ENCODE results near the gene KRTAP5-9.
"Not testable (repeated sequence)": the region's sequence is repeated elsewhere in the genome, so short reads cannot be mapped to it uniquely, and the experiment has no call there.

The KRTAP5-9 gene

GRCh38 chr11:71534711-71535608, 13.3 kb upstream of the KRTAP5-9 start:
- DNase-seq = not testable (repeated sequence)

GRCh38 chr11:71535825-71536224, 12.4 kb upstream of the KRTAP5-9 start:
- no peak for DNase-seq

GRCh38 chr11:71537537-71537936, 10.7 kb upstream of the KRTAP5-9 start:
- DNase-seq = no peak

DNA sequence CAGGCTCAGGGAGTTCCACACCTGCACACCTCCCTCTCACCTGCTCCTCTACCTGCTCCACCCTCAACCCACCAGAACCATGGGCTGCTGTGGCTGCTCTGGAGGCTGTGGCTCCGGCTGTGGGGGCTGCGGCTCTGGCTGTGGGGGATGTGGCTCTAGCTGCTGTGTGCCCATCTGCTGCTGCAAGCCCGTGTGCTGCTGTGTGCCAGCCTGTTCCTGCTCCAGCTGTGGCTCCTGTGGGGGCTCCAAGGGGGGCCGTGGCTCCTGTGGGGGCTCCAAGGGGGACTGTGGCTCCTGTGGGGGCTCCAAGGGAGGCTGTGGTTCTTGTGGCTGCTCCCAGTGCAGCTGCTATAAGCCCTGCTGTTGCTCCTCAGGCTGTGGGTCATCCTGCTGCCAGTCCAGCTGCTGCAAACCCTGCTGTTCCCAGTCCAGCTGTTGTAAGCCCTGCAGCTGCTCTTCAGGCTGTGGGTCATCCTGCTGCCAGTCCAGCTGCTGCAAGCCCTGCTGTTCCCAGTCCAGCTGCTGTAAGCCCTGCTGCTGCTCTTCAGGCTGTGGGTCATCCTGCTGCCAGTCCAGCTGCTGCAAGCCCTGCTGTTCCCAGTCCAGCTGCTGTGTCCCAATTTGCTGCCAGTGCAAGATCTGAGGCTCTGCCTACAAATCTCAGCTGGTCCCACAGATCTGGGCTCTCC, 10.1 kb upstream of the KRTAP5-9 start, which contains the start of gene KRTAP5-8:
KRTAP5-8 (plus strand) TSS at position 49 of the 689 bp plus-strand sequence; CDS start at position 80, 31 bp downstream.
- DNase-seq = not testable (repeated sequence)

GRCh38 chr11:71538666-71538990, 9.6 kb upstream of the KRTAP5-9 start:
- no peak for DNase-seq

GRCh38 chr11:71539017-71539416, 9.2 kb upstream of the KRTAP5-9 start:
- DNase-seq = no peak

GRCh38 chr11:71539971-71540370, 8.2 kb upstream of the KRTAP5-9 start:
- not testable (repeated sequence) for DNase-seq

GRCh38 chr11:71540521-71541304, 7.5 kb upstream of the KRTAP5-9 start:
- DNase-seq = not testable (repeated sequence)

- DNase-seq = no peak
Measured at GRCh38 chr11:71542382-71542781, 5.8 kb upstream of the KRTAP5-9 start.

- DNase-seq = no peak
Measured at GRCh38 chr11:71542879-71543777, 5.1 kb upstream of the KRTAP5-9 start.

- no peak for DNase-seq
Measured at GRCh38 chr11:71543866-71544265, 4.4 kb upstream of the KRTAP5-9 start.

DNA sequence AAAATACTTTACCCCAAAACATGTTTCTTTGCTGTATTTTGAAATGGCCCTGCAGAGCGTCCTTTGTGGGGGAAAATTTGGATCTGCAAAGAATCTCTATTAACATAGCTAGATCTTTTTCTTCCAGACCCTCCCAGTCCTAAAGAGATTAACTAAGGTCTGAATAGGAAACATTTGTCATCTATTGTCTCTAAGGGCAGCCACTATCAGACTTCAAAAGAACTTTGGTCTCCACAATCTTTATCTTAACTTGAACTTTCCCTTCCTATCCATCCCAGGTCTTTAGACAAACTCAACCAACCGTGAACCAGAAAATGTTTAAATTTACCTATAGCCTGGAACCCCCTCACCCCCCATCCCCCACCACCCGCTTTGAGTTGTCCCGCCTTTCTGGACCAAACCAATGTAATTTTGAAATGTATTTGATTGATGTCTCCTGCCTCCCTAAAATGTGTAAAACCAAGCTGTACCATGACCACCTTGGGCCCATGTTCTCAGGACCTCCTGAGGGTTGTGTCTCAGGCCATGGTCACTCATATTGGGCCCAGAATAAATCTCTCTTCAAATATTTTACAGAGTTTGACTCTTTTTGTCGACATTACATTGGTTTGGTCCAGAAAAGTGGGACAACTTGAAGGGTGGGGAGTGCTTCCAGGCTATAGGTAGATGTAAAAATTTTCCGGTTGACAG, 3.5 kb upstream of the KRTAP5-9 start:
- DNase-seq = no peak

GRCh38 chr11:71545405-71545966, 2.7 kb upstream of the KRTAP5-9 start:
- no peak for DNase-seq

DNA sequence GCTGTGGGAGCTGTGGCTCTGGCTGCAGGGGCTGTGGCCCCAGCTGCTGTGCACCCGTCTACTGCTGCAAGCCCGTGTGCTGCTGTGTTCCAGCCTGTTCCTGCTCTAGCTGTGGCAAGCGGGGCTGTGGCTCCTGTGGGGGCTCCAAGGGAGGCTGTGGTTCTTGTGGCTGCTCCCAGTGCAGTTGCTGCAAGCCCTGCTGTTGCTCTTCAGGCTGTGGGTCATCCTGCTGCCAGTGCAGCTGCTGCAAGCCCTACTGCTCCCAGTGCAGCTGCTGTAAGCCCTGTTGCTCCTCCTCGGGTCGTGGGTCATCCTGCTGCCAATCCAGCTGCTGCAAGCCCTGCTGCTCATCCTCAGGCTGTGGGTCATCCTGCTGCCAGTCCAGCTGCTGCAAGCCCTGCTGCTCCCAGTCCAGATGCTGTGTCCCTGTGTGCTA, 514 bp downstream of the KRTAP5-9 start:
- DNase-seq = no peak

DNA sequence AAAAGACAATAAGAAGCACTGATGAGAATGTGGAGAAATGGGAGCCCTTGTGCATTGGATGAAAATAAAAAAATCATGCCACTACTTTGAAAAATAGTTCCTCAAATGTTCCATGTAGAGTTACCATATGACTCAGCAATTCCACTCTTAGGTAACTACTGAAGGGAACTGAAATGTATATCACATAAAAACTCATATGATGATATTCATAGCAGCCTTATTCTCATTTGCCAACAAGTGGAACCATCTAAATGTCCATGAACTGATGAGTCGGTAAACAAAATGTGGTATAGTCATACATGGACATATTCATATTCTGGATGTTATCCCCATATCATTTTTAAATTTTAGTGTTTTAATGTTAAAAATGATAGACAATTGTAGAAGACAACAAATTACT, 3.5 kb downstream of the KRTAP5-9 start:
- no peak for DNase-seq

GRCh38 chr11:71554996-71555395, 6.8 kb downstream of the KRTAP5-9 start:
- DNase-seq = no peak

- no peak for DNase-seq
Measured at GRCh38 chr11:71555508-71555907, 7.3 kb downstream of the KRTAP5-9 start.

DNA sequence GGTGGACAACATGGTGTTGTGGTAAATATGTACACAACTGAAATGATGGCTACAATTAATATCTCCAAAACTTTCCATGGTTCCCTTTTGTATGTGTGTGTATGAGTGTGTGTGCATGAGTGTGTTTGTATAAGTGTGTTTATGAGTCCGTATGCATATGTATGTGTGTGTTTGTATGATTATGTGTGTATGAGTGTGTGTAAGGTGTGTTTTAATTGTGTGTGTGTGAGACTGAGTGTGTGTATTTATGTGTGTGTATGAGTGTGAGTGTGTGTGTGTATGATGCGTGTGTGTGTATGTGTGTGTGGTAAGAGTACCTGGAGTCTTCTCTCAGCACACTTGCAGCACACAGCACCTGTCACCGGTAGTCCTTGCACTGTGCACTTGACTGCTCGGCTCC, 7.8 kb downstream of the KRTAP5-9 start:
- no peak for DNase-seq

DNA sequence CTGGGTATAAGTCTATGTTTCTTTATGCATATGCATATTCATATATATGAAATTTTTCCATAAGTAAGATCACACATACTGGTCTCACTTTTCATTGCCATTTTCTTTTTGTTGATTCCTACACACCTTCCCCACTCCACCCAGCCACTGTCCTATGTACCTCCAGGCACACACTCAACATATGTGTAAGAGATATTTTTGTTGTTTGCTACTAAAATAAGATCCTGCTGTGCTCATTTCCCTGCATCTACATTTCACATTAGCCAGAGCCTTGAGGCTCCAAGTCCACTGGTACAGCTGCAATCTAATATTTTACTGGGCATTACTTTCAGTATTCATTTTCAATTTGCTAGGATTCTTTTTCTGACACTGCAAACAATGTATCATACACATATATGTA, 9.0 kb downstream of the KRTAP5-9 start:
- no peak for DNase-seq

- DNase-seq = no peak
Measured at GRCh38 chr11:71558996-71559395, 10.8 kb downstream of the KRTAP5-9 start.

- DNase-seq = no peak
Measured at GRCh38 chr11:71562120-71562519, 13.9 kb downstream of the KRTAP5-9 start.
